ENCODE data around the gene LILRB1. TPM values are rescaled to one million over a fixed set of nuclear protein-coding genes. Genes with fewer than 3 reads are reported as not detected.
"Not testable (repeated sequence)": the region's sequence is repeated elsewhere in the genome, so short reads cannot be mapped to it uniquely, and the experiment has no call there.

The LILRB1 gene
- 3.2 TPM for polyA plus RNA-seq
- long read RNA-seq, donor 1: 0 reads
- long read RNA-seq, donor 2: 0 reads
- long read RNA-seq, donor 3: 0 reads
- long read RNA-seq, donor 4: 0 reads
- long read RNA-seq, donor 5: 0 reads
- long read RNA-seq, donor 6, partial matches to known transcripts: 0 of 1 reads
- long read RNA-seq, donor 6, other reads (novel, unspliced or antisense): 0 of 1 reads
- long read RNA-seq, donor 7, partial matches to known transcripts: 0 of 1 reads
- long read RNA-seq, donor 7, other reads (novel, unspliced or antisense): 0 of 1 reads
- long read RNA-seq, donor 8: 0 reads
- long read RNA-seq, donor 9: 0 reads
- long read RNA-seq, donor 10: 0 reads
- long read RNA-seq, donor 11: 0 reads

DNA sequence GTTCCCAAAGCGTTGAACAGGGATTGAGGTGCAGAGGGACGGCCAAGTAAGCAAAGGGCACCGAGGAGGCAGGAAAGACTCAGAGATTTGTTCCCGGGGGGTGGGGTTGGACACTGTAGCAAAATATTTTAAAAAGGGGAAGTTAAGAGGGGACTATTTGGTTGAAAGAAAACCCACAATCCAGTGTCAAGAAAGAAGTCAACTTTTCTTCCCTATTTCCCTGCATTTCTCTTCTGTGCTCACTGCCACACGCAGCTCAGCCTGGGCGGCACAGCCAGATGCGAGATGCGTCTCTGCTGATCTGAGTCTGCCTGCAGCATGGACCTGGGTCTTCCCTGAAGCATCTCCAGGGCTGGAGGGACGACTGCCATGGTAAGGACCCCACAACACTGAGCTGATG, at the start of gene LILRB1:
LILRB1 (plus strand) TSS at position 223 of the 400 bp plus-strand sequence. CDS start 590 bp downstream, outside the sequence.
- H3K27ac ChIP-seq (ENCODE audit: low read length); H3K36me3 ChIP-seq (ENCODE audit: control insufficient read depth, insufficient read depth, low read length); H3K9me3 ChIP-seq (ENCODE audit: control insufficient read depth, low read depth, low read length); H3K4me1 ChIP-seq (ENCODE audit: control insufficient read depth, insufficient read depth, low read length); H3K4me3 ChIP-seq (ENCODE audit: low read length); H3K27me3 ChIP-seq (ENCODE audit: control insufficient read depth, insufficient read depth, low read length); DNase-seq: not testable (repeated sequence)
- WGBS (ENCODE audit: insufficient coverage, low lambda C conversion rate): 100% methylated on average over 1 of the region's 9 CpGs

- H3K4me3 ChIP-seq (ENCODE audit: low read length): no peak overlapping the region
- H3K27ac ChIP-seq (ENCODE audit: low read length): no peak overlapping the region
- DNase-seq: no peak
- H3K4me1 ChIP-seq (ENCODE audit: control insufficient read depth, insufficient read depth, low read length): no peaks in the 10 kb centered on the region
- H3K27me3 ChIP-seq (ENCODE audit: control insufficient read depth, insufficient read depth, low read length): no peaks in the 10 kb centered on the region
- H3K9me3 ChIP-seq (ENCODE audit: control insufficient read depth, low read depth, low read length): no peaks in the 10 kb centered on the region
- no CpG with 5 or more reads among the region's 5 CpGs for WGBS (ENCODE audit: insufficient coverage, low lambda C conversion rate)
- H3K36me3 ChIP-seq (ENCODE audit: control insufficient read depth, insufficient read depth, low read length): no peaks in the 10 kb centered on the region
Measured at GRCh38 chr19:54586397-54586796, 43.9 kb upstream of the LILRB1 start.

DNA sequence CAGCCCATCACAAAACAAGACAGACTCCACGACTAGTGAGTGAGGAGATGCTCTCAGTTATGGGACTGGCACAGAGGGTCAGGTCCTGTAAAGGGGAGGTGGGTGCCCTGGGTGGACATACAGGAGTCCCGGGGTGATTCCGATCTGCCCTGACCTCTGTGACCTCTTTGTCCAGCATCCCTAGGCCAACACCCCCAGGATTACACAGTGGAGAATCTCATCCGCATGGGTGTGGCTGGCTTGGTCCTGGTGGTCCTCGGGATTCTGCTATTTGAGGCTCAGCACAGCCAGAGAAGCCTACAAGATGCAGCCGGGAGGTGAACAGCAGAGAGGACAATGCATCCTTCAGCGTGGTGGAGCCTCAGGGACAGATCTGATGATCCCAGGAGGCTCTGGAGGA, 43.3 kb upstream of the LILRB1 start:
- Histone ChIP-seq H3K27ac (ENCODE audit: low read length) (no peak overlapping the region), H3K9me3 (ENCODE audit: control insufficient read depth, low read depth, low read length) (no peaks in the 10 kb centered on the region), H3K4me1 (ENCODE audit: control insufficient read depth, insufficient read depth, low read length) (no peaks in the 10 kb centered on the region), H3K27me3 (ENCODE audit: control insufficient read depth, insufficient read depth, low read length) (no peaks in the 10 kb centered on the region), H3K4me3 (ENCODE audit: low read length) (no peak overlapping the region), H3K36me3 (ENCODE audit: control insufficient read depth, insufficient read depth, low read length) (no peaks in the 10 kb centered on the region)
- no CpG with 5 or more reads among the region's 7 CpGs for WGBS (ENCODE audit: insufficient coverage, low lambda C conversion rate)
- no peak for DNase-seq

GRCh38 chr19:54593445-54593844, 36.8 kb upstream of the LILRB1 start, which contains the start of gene LILRA1:
Gene LILRA1, plus strand, starts transcription at chr19:54593632. Its CDS starts 613 bp downstream, at chr19:54594245.
- WGBS (ENCODE audit: insufficient coverage, low lambda C conversion rate): 100% methylated on average over 1 of the region's 6 CpGs
- H3K27ac ChIP-seq (ENCODE audit: low read length); H3K27me3 ChIP-seq (ENCODE audit: control insufficient read depth, insufficient read depth, low read length); H3K36me3 ChIP-seq (ENCODE audit: control insufficient read depth, insufficient read depth, low read length); DNase-seq; H3K4me3 ChIP-seq (ENCODE audit: low read length); H3K9me3 ChIP-seq (ENCODE audit: control insufficient read depth, low read depth, low read length); H3K4me1 ChIP-seq (ENCODE audit: control insufficient read depth, insufficient read depth, low read length): not testable (repeated sequence)

GRCh38 chr19:54593931-54594626, 36.2 kb upstream of the LILRB1 start:
- H3K4me3 ChIP-seq (ENCODE audit: low read length); DNase-seq: not testable (repeated sequence)

GRCh38 chr19:54594737-54595136, 35.5 kb upstream of the LILRB1 start:
- Histone ChIP-seq H3K4me1 (ENCODE audit: control insufficient read depth, insufficient read depth, low read length) (no peaks in the 10 kb centered on the region), H3K36me3 (ENCODE audit: control insufficient read depth, insufficient read depth, low read length) (no peaks in the 10 kb centered on the region), H3K9me3 (ENCODE audit: control insufficient read depth, low read depth, low read length) (no peaks in the 10 kb centered on the region), H3K27me3 (ENCODE audit: control insufficient read depth, insufficient read depth, low read length) (no peaks in the 10 kb centered on the region), H3K4me3 (ENCODE audit: low read length) (no peak overlapping the region), H3K27ac (ENCODE audit: low read length) (no peak overlapping the region)
- DNase-seq: no peak
- no CpG with 5 or more reads among the region's 5 CpGs for WGBS (ENCODE audit: insufficient coverage, low lambda C conversion rate)

More at GRCh38 chr19:54593931-54594626, 36.2 kb upstream of the LILRB1 start:
- not testable (repeated sequence) for H3K9me3 ChIP-seq (ENCODE audit: control insufficient read depth, low read depth, low read length); H3K27me3 ChIP-seq (ENCODE audit: control insufficient read depth, insufficient read depth, low read length); H3K36me3 ChIP-seq (ENCODE audit: control insufficient read depth, insufficient read depth, low read length); H3K4me1 ChIP-seq (ENCODE audit: control insufficient read depth, insufficient read depth, low read length); H3K27ac ChIP-seq (ENCODE audit: low read length)
- no CpG with 5 or more reads among the region's 9 CpGs for WGBS (ENCODE audit: insufficient coverage, low lambda C conversion rate)

GRCh38 chr19:54595680-54596436, 34.4 kb upstream of the LILRB1 start:
- H3K36me3 ChIP-seq (ENCODE audit: control insufficient read depth, insufficient read depth, low read length); H3K4me1 ChIP-seq (ENCODE audit: control insufficient read depth, insufficient read depth, low read length); H3K27ac ChIP-seq (ENCODE audit: low read length); DNase-seq; H3K4me3 ChIP-seq (ENCODE audit: low read length); H3K9me3 ChIP-seq (ENCODE audit: control insufficient read depth, low read depth, low read length); H3K27me3 ChIP-seq (ENCODE audit: control insufficient read depth, insufficient read depth, low read length): not testable (repeated sequence)
- whole genome bisulfite sequencing (ENCODE audit: insufficient coverage, low lambda C conversion rate): no CpG with 5 or more reads among the region's 26 CpGs

GRCh38 chr19:54600212-54600611, 30.1 kb upstream of the LILRB1 start:
- H3K36me3 ChIP-seq (ENCODE audit: control insufficient read depth, insufficient read depth, low read length): no peaks in the 10 kb centered on the region
- H3K9me3 ChIP-seq (ENCODE audit: control insufficient read depth, low read depth, low read length): no peaks in the 10 kb centered on the region
- no CpG with 5 or more reads among the region's 5 CpGs for WGBS (ENCODE audit: insufficient coverage, low lambda C conversion rate)
- no peak for DNase-seq
- no peaks in the 10 kb centered on the region for H3K4me1 ChIP-seq (ENCODE audit: control insufficient read depth, insufficient read depth, low read length)
- no peak overlapping the region for H3K4me3 ChIP-seq (ENCODE audit: low read length)
- no peak overlapping the region for H3K27ac ChIP-seq (ENCODE audit: low read length)
- H3K27me3 ChIP-seq (ENCODE audit: control insufficient read depth, insufficient read depth, low read length): no peaks in the 10 kb centered on the region

DNA sequence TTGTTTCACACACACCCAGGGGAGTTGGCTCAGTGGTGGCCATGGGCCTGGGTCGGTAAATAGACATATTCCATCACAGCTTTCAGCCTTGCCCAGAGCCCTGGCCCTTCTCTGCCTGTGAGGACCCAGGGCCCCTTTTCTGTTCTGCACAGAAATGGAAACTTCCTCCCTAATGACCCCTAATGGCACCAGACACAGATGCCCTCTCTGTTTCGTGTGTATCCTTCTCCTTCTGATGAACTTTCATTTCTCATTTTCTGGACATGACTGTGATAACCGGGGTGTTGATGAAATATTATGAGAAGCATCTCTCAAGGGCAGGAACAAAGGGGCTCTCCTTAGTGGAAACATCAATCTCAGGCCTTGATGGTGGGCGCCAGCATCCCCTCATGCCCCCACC, 24.1 kb upstream of the LILRB1 start:
- H3K36me3 ChIP-seq (ENCODE audit: control insufficient read depth, insufficient read depth, low read length): no peaks in the 10 kb centered on the region
- H3K27ac ChIP-seq (ENCODE audit: low read length): no peak overlapping the region
- H3K4me1 ChIP-seq (ENCODE audit: control insufficient read depth, insufficient read depth, low read length): no peaks in the 10 kb centered on the region
- no peaks in the 10 kb centered on the region for H3K27me3 ChIP-seq (ENCODE audit: control insufficient read depth, insufficient read depth, low read length)
- peaks cover 12% of the 10 kb centered on the region for H3K9me3 ChIP-seq (ENCODE audit: control insufficient read depth, low read depth, low read length)
- no CpG with 5 or more reads among the region's 4 CpGs for WGBS (ENCODE audit: insufficient coverage, low lambda C conversion rate)
- no peak overlapping the region for H3K4me3 ChIP-seq (ENCODE audit: low read length)
- peak in 1 of 2 donors; percentile 6 for DNase-seq
